Astrocyte (in vitro differentiated cells and primary cell): ENCODE results near the gene SEMA3B.

Experiments used
- CTCF ChIP-seq: IDR thresholded peaks from 2 replicates; pipeline ENCODE4 v1.5.1; 2011; ENCODE audit warnings: low read depth, mild to moderate bottlenecking, inconsistent platforms, low read length, moderate library complexity; ENCODE audit not compliant: insufficient read depth
- EZH2 ChIP-seq: IDR thresholded peaks from 2 replicates; pipeline ENCODE4 v1.6.1; 2012; ENCODE audit warnings: mild to moderate bottlenecking, low read length, inconsistent platforms; ENCODE audit not compliant: insufficient read depth

- no peak for TF ChIP-seq EZH2
- no peak for TF ChIP-seq CTCF
Measured at GRCh38 chr3:50295553-50296431, 26.8 kb downstream of the SEMA3B start.
